IMR-90 (cell line): ENCODE data around the gene ADAMTSL5. TPM values are rescaled to one million over a fixed set of nuclear protein-coding genes. Genes with fewer than 3 reads are reported as not detected.

Experiments
- ATAC-seq: fragments of 200-7000 bp; cut with Tn5 transposase; 2 replicates; pipeline ENCODE4 v1.9.1; 2020; ENCODE audit warnings: low read depth, mild to moderate bottlenecking, moderate library complexity
- BruUV-seq: library from RNA; stranded (reverse); fragments of 400-500 nt; replicated peaks from 2 replicates; lab custom pipeline; 2021; lab: Mats Ljungman, UMichigan
- CTCF ChIA-PET: fragments of 300-600 bp; formaldehyde crosslinking; extraction: SDS; loops from one replicate; lab custom pipeline; 2021; ENCODE audit warnings: antibody characterized with exemption; lab: Yijun Ruan, JAX
- POLR2A ChIA-PET: fragments of 300-600 bp; sonication (Branson Sonifier 250); formaldehyde crosslinking; loops from one replicate; lab custom pipeline; 2022; ENCODE audit warnings: antibody characterized with exemption; ENCODE audit not compliant: unreplicated experiment; lab: Charles Lee
- DNase-seq: peaks from one replicate; pipeline ENCODE4 v3.0.0; 2013
- H2AFZ ChIP-seq: replicated peaks from 2 replicates; pipeline ENCODE3; 2013; ENCODE audit warnings: low read length, mild to moderate bottlenecking; ENCODE audit not compliant: poor library complexity
- H2AK5ac ChIP-seq: 2 replicates; pipeline ENCODE4 v1.6.1; 2013; ENCODE audit warnings: low read depth, low read length, inconsistent platforms
- H2AK9ac ChIP-seq: replicated peaks from 2 replicates; pipeline ENCODE3; 2013; ENCODE audit warnings: mild to moderate bottlenecking, low read depth, low read length, moderate library complexity; ENCODE audit not compliant: poor library complexity
- H2BK120ac ChIP-seq: 2 replicates; pipeline ENCODE4 v1.6.1; 2013; ENCODE audit warnings: low read depth, low read length, inconsistent platforms
- H2BK15ac ChIP-seq: 3 replicates; pipeline ENCODE4 v1.6.1; 2013; ENCODE audit warnings: low read depth, low read length, inconsistent platforms
- H2BK20ac ChIP-seq: 2 replicates; pipeline ENCODE4 v1.6.1; 2013; ENCODE audit warnings: low read depth, mild to moderate bottlenecking, inconsistent platforms, low read length, moderate library complexity
- H2BK5ac ChIP-seq: 2 replicates; pipeline ENCODE4 v1.6.1; 2013; ENCODE audit warnings: mild to moderate bottlenecking, low read depth, low read length, inconsistent platforms; ENCODE audit not compliant: poor library complexity, severe bottlenecking
- H3K14ac ChIP-seq: replicated peaks from 2 replicates; pipeline ENCODE4 v1.6.1; 2013; ENCODE audit warnings: low read depth, low read length, inconsistent platforms
- H3K18ac ChIP-seq: 2 replicates; pipeline ENCODE4 v1.6.1; 2013; ENCODE audit warnings: low read depth, low read length, control low read depth
- H3K23ac ChIP-seq: 2 replicates; pipeline ENCODE4 v1.6.1; 2013; ENCODE audit warnings: low read depth, low read length, inconsistent platforms
- H3K27ac ChIP-seq: 2 replicates; pipeline ENCODE4 v1.5.1; 2013; ENCODE audit warnings: mild to moderate bottlenecking, control low read depth, low read length; ENCODE audit not compliant: insufficient read depth
- H3K27me3 ChIP-seq: 2 replicates; pipeline ENCODE4 v1.6.1; 2013; ENCODE audit warnings: low read length; ENCODE audit not compliant: control insufficient read depth, insufficient read depth
- H3K36me3 ChIP-seq: 2 replicates; pipeline ENCODE4 v1.6.1; 2013; ENCODE audit warnings: low read length, mixed read lengths; ENCODE audit not compliant: control insufficient read depth, insufficient read depth
- H3K4ac ChIP-seq: 2 replicates; pipeline ENCODE4 v1.6.1; 2013; ENCODE audit warnings: low read depth, low read length, inconsistent platforms
- H3K4me1 ChIP-seq: 2 replicates; pipeline ENCODE4 v1.6.1; 2013; ENCODE audit warnings: low read length, mixed read lengths; ENCODE audit not compliant: control insufficient read depth, insufficient read depth
- H3K4me2 ChIP-seq: 2 replicates; pipeline ENCODE4 v1.6.1; 2013; ENCODE audit warnings: low read depth, mild to moderate bottlenecking, control low read depth, low read length, moderate library complexity
- H3K4me3 ChIP-seq: 2 replicates; pipeline ENCODE4 v1.5.1; 2013; ENCODE audit warnings: low read depth, mild to moderate bottlenecking, control low read depth, low read length, moderate library complexity; ENCODE audit not compliant: insufficient read depth
- H3K56ac ChIP-seq: 2 replicates; pipeline ENCODE4 v1.6.1; 2013; ENCODE audit warnings: low read length, inconsistent platforms; ENCODE audit not compliant: insufficient read depth; ENCODE audit errors: extremely low read depth
- H3K79me1 ChIP-seq, 2 experiments: 2 replicates each; pipeline ENCODE4 v1.6.1; 2013; ENCODE audit warnings: low read length in 2 of 2, inconsistent platforms in 1 of 2, low read depth in 1 of 2
- H3K9ac ChIP-seq: 2 replicates; pipeline ENCODE4 v1.6.1; 2013; ENCODE audit warnings: low read depth, low read length, control low read depth
- H3K9me1 ChIP-seq: 2 replicates; pipeline ENCODE4 v1.6.1; 2013; ENCODE audit warnings: low read length, inconsistent platforms; ENCODE audit not compliant: insufficient read depth
- H3K9me3 ChIP-seq: 2 replicates; pipeline ENCODE4 v1.6.1; 2013; ENCODE audit warnings: low read length; ENCODE audit not compliant: control insufficient read depth, insufficient read depth
- H4K20me1 ChIP-seq: 2 replicates; pipeline ENCODE4 v1.6.1; 2013; ENCODE audit warnings: low read length, inconsistent platforms; ENCODE audit not compliant: insufficient read depth
- H4K5ac ChIP-seq: 2 replicates; pipeline ENCODE4 v1.6.1; 2013; ENCODE audit warnings: mild to moderate bottlenecking, low read depth, low read length, control low read depth
- H4K8ac ChIP-seq, 2 experiments: 2 replicates each; pipeline ENCODE4 v1.6.1; 2013; ENCODE audit warnings: low read depth in 2 of 2, low read length in 2 of 2, control low read depth in 1 of 2, inconsistent platforms in 1 of 2
- H4K91ac ChIP-seq: 2 replicates; pipeline ENCODE4 v1.6.1; 2013; ENCODE audit warnings: low read depth, low read length, inconsistent platforms; ENCODE audit not compliant: insufficient read depth
- BHLHE40 ChIP-seq: fragments of 150-350 bp; IDR thresholded peaks from 2 replicates; pipeline ENCODE4 v1.6.1; 2016; ENCODE audit warnings: mild to moderate bottlenecking, low read depth, low read length
- CEBPB ChIP-seq: IDR thresholded peaks from 2 replicates; pipeline ENCODE4 v1.6.1; 2012; ENCODE audit warnings: low read depth, low read length, improper control_type of control experiment
- CHD1 ChIP-seq: IDR thresholded peaks from 2 replicates; pipeline ENCODE4 v1.6.1; 2012; ENCODE audit warnings: low read depth, low read length, improper control_type of control experiment
- CTCF ChIP-seq: conservative IDR thresholded peaks from 2 replicates; pipeline ENCODE4 v1.5.1; 2012; ENCODE audit warnings: mild to moderate bottlenecking, low read depth, low read length, improper control_type of control experiment
- ELK1 ChIP-seq: fragments of 150-350 bp; IDR thresholded peaks from 2 replicates; pipeline ENCODE4 v1.6.1; 2016; ENCODE audit warnings: low read depth, mild to moderate bottlenecking, low read length, moderate library complexity, borderline replicate concordance
- FOS ChIP-seq: fragments of 150-350 bp; IDR thresholded peaks from 2 replicates; pipeline ENCODE4 v1.6.1; 2016; ENCODE audit warnings: low read depth, low read length
- MAFK ChIP-seq: IDR thresholded peaks from 2 replicates; pipeline ENCODE4 v1.6.1; 2012; ENCODE audit warnings: low read depth, low read length, improper control_type of control experiment
- MAZ ChIP-seq: IDR thresholded peaks from 2 replicates; pipeline ENCODE4 v1.6.1; 2012; ENCODE audit warnings: low read depth, mild to moderate bottlenecking, low read length, improper control_type of control experiment, moderate library complexity, borderline replicate concordance
- MXI1 ChIP-seq: IDR thresholded peaks from 2 replicates; pipeline ENCODE4 v1.6.1; 2012; ENCODE audit warnings: low read depth, mild to moderate bottlenecking, low read length, moderate library complexity, borderline replicate concordance
- NFE2L2 ChIP-seq: fragments of 150-350 bp; IDR thresholded peaks from 2 replicates; pipeline ENCODE4 v1.6.1; 2016; ENCODE audit warnings: low read depth, mild to moderate bottlenecking, low read length
- POLR2A ChIP-seq: IDR thresholded peaks from 2 replicates; pipeline ENCODE4 v1.6.1; 2012; ENCODE audit warnings: mild to moderate bottlenecking, low read depth, low read length
- RAD21 ChIP-seq: IDR thresholded peaks from 2 replicates; pipeline ENCODE4 v1.6.1; 2012; ENCODE audit warnings: low read length, improper control_type of control experiment
- RCOR1 ChIP-seq: IDR thresholded peaks from 2 replicates; pipeline ENCODE4 v1.6.1; 2012; ENCODE audit warnings: mild to moderate bottlenecking, low read length, improper control_type of control experiment; ENCODE audit not compliant: insufficient replicate concordance
- RFX5 ChIP-seq: IDR thresholded peaks from 2 replicates; pipeline ENCODE4 v1.8.0; 2012; ENCODE audit warnings: low read depth, mild to moderate bottlenecking, low read length, moderate library complexity
- SMC3 ChIP-seq: fragments of 150-350 bp; IDR thresholded peaks from 2 replicates; pipeline ENCODE4 v1.6.1; 2016; ENCODE audit warnings: low read depth, mild to moderate bottlenecking, antibody characterized with exemption, low read length, moderate library complexity
- USF2 ChIP-seq: fragments of 150-350 bp; IDR thresholded peaks from 2 replicates; pipeline ENCODE4 v1.6.1; 2017; ENCODE audit warnings: mild to moderate bottlenecking, antibody characterized with exemption, low read length, low read depth
- WGBS, 2 experiments: methylation state at CpG; one replicate each; pipeline versions ENCODE4 v1.1.5 to v1.1.7; 2013; ENCODE audit warnings: missing lambda C conversion rate in 2 of 2; ENCODE audit not compliant: insufficient read length in 1 of 2; ENCODE audit errors: extremely low coverage in 2 of 2; 5-methylcytosine and 5-hydroxymethylcytosine counted together
- dilution Hi-C: fragments of 300-500 bp; cut with HindIII; formaldehyde crosslinking; loops from one replicate; pipeline ENCODE4 v1.14.3; 2018; ENCODE audit warnings: low sequenced_read_pairs; ENCODE audit not compliant: unreplicated experiment
- in situ Hi-C: fragments of 300-500 bp; cut with MboI; formaldehyde crosslinking; loops from 3 replicates; pipeline ENCODE4 v1.14.3; 2019; ENCODE audit warnings: low sequenced_read_pairs, inconsistent platforms, mixed read lengths
- intact Hi-C: fragments of 100-400 bp; cut with micrococcal nuclease; formaldehyde crosslinking; loops from 2 replicates; pipeline ENCODE4 v1.10.0; 2022
- polyA plus RNA-seq, 3 experiments: library from polyadenylated mRNA; depleted of rRNA; stranded (reverse); fragments of >200 nt; gene quantifications; 2 replicates each; pipeline ENCODE4 v1.2.3, GENCODE V29; 2012; ENCODE audit warnings: low replicate concordance in 1 of 3
- total RNA-seq: library from RNA; depleted of rRNA; stranded (reverse); fragments of >200 nt; gene quantifications from 2 replicates; pipeline ENCODE4 v1.2.3, GENCODE V29; 2012

The ADAMTSL5 gene
- total and polyA plus RNA-seq, 2 of the 4 experiments (the other 2 are of a cell fraction), result 0.90 to 10.8 TPM

- no peak overlapping the region for H3K14ac ChIP-seq
- intact Hi-C loops, result no loop called here
- no peaks in the 10 kb centered on the region for H3K79me1 ChIP-seq
- DNase-seq (no peak), ATAC-seq (no peak)
- WGBS, 2 experiments, result 13% methylated on average over 3 of the region's 14 CpGs; no CpG with 5 or more reads in 1 of the 2 experiments
- no peak overlapping the region for H3K9ac ChIP-seq
- no peak overlapping the region; a peak in 1 of 4 replicates for H4K8ac ChIP-seq
- H2BK20ac ChIP-seq, result no peak overlapping the region
- peaks cover 8% of the 10 kb centered on the region for H3K36me3 ChIP-seq
- no peak overlapping the region for H3K4ac ChIP-seq
- no peak overlapping the region for H2BK5ac ChIP-seq
- in situ Hi-C loops, result no loop called here
- H3K18ac ChIP-seq, result no peak overlapping the region
- no TSS peak for BruUV-seq
- no peaks in the 10 kb centered on the region; the same call in 1 of the 2 replicates for H3K9me1 ChIP-seq
- H3K4me3 ChIP-seq, result no peak overlapping the region
- H3K4me1 ChIP-seq, result peaks cover 5% of the 10 kb centered on the region
- TF ChIP-seq CTCF (no peak), MAFK (no peak), CEBPB (no peak), RFX5 (no peak), RCOR1 (no peak), RAD21 (no peak), FOS (no peak), MAZ (no peak), CHD1 (no peak), POLR2A (no peak), SMC3 (no peak), ELK1 (no peak), NFE2L2 (no peak), MXI1 (no peak), BHLHE40 (no peak), USF2 (no peak)
- no peak overlapping the region for H3K23ac ChIP-seq
- ChIA-PET POLR2A (no interaction called here), CTCF (no interaction called here)
- H3K4me2 ChIP-seq, result peak overlapping the region; percentile 52
- H3K9me3 ChIP-seq, result no peaks in the 10 kb centered on the region
- no peak overlapping the region for H4K5ac ChIP-seq
- H3K27me3 ChIP-seq, result peaks cover 7% of the 10 kb centered on the region; the same call in 1 of the 2 replicates
- peak overlapping the region; percentile 71 for H2AFZ ChIP-seq
- no peak overlapping the region for H2AK9ac ChIP-seq
- dilution Hi-C loops, result no loop called here
- no peak overlapping the region for H2BK15ac ChIP-seq
- no peak overlapping the region for H3K27ac ChIP-seq
- no peak overlapping the region for H4K91ac ChIP-seq
- H4K20me1 ChIP-seq, result no peaks in the 10 kb centered on the region; the same call in 1 of the 2 replicates
- H2BK120ac ChIP-seq, result no peak overlapping the region
- no peak overlapping the region for H2AK5ac ChIP-seq
- H3K56ac ChIP-seq, result no peak overlapping the region
Measured at GRCh38 chr19:1502433-1503088, 10.3 kb downstream of the ADAMTSL5 start.
